ENCODE measurements around the gene NFS1.

DNA sequence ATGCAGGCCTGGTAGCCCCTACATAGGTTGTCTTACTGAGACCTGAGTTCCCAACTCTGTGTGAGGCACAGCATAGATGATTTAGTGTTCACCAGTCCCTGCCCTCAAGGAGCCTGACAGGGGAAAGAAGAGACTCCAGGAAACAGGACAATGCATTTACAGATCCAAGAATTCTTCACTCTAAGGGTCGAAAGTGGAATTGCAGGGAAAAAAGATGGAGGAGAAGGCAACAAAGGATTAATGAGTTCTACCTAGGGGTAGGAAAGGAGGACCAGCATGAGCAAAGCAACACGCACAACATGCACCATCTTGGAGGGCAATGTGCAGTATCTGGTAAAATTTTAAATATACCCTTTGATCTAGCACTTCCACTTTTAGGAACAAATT lies 77.6 kb downstream of the NFS1 start:
- TF ChIP-seq MAFK (IDR thresholded peaks at IDR 0.05; ENCODE audit: low read depth, low read length) (no peak), POLR2A (IDR thresholded peaks at IDR 0.05; ENCODE audit: control extremely low read depth in 1 of 2, low read depth in 2 of 2, low read length in 2 of 2) (no peak), POLR2AphosphoS5 (IDR thresholded peaks at IDR 0.05; ENCODE audit: low read depth, low read length) (no peak), SRF (IDR thresholded peaks at IDR 0.05; ENCODE audit: low read depth, low read length) (no peak), JUN (IDR thresholded peaks at IDR 0.05; ENCODE audit: low read depth, low read length) (no peak), TCF12 (IDR thresholded peaks at IDR 0.05; ENCODE audit: low read depth, low read length) (no peak), EZH2 (IDR thresholded peaks at IDR 0.05; ENCODE audit: low read depth, low read length, severe bottlenecking) (no peak), KDM5A (IDR thresholded peaks at IDR 0.05; ENCODE audit: low read length) (no peak), CBX8 (IDR thresholded peaks at IDR 0.05; ENCODE audit: borderline replicate concordance, low read depth, low read length) (no peak)
- TF ChIP-seq, protein P1, sequence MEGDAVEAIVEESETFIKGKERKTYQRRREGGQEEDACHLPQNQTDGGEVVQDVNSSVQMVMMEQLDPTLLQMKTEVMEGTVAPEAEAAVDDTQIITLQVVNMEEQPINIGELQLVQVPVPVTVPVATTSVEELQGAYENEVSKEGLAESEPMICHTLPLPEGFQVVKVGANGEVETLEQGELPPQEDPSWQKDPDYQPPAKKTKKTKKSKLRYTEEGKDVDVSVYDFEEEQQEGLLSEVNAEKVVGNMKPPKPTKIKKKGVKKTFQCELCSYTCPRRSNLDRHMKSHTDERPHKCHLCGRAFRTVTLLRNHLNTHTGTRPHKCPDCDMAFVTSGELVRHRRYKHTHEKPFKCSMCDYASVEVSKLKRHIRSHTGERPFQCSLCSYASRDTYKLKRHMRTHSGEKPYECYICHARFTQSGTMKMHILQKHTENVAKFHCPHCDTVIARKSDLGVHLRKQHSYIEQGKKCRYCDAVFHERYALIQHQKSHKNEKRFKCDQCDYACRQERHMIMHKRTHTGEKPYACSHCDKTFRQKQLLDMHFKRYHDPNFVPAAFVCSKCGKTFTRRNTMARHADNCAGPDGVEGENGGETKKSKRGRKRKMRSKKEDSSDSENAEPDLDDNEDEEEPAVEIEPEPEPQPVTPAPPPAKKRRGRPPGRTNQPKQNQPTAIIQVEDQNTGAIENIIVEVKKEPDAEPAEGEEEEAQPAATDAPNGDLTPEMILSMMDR (IDR thresholded peaks at IDR 0.05; ENCODE audit: control extremely low read depth in 1 of 3, insufficient read depth in 1 of 3, low read depth in 1 of 3, low read length in 3 of 3) = peak in 1 of 3 experiments; percentile 44; a peak in 1 of 4 replicates
- TF ChIP-seq, protein P2, sequence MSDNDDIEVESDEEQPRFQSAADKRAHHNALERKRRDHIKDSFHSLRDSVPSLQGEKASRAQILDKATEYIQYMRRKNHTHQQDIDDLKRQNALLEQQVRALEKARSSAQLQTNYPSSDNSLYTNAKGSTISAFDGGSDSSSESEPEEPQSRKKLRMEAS (IDR thresholded peaks at IDR 0.05) = no peak
